ENCODE measurements around the gene TNRC18. TPM values are rescaled to one million over a fixed set of nuclear protein-coding genes. Genes with fewer than 3 reads are reported as not detected.

The TNRC18 gene
- total and polyA plus RNA-seq, 2 experiments from 2014 or later: 18.1 to 52.8 TPM

GRCh38 chr7:5388905-5389433, 34.7 kb downstream of the TNRC18 start:
- peaks cover 81% of the 10 kb centered on the region for H4K20me1 ChIP-seq (ENCODE audit: insufficient read depth, poor library complexity, severe bottlenecking)

GRCh38 chr7:5388273-5388901, 35.2 kb downstream of the TNRC18 start:
- H3K4me1 ChIP-seq (ENCODE audit: insufficient read depth): peaks cover 1% of the 10 kb centered on the region
- no peak overlapping the region for H2AFZ ChIP-seq
- H3K27me3 ChIP-seq: no peaks in the 10 kb centered on the region
- no peaks in the 10 kb centered on the region for H3K9me2 ChIP-seq (replicated peaks; ENCODE audit: insufficient read depth)
- H3K27ac ChIP-seq: no peak overlapping the region
- H3K79me2 ChIP-seq: peaks cover 82% of the 10 kb centered on the region
- H3K4me3 ChIP-seq: no peak overlapping the region
- DNase-seq (ENCODE audit: low spot score): no peak
- H3K9me3 ChIP-seq (ENCODE audit: low read depth): no peaks in the 10 kb centered on the region
- no peak overlapping the region for H3K4me2 ChIP-seq
- TF ChIP-seq EZH2 (IDR thresholded peaks at IDR 0.05; ENCODE audit: borderline replicate concordance): no peak
- no peak for TF ChIP-seq EZH2phosphoT487 (IDR thresholded peaks at IDR 0.05; ENCODE audit: low read depth, severe bottlenecking, unreplicated experiment)
- no peak for TF ChIP-seq CTCF (IDR thresholded peaks at IDR 0.05; ENCODE audit: poor library complexity)
- over 99% methylated on average over 19 of the region's 81 CpGs for WGBS (ENCODE audit: low lambda C conversion rate, missing lambda C conversion rate)
- no peaks in the 10 kb centered on the region for H3K36me3 ChIP-seq (replicated peaks; ENCODE audit: insufficient read depth, low read depth)
- H4K20me1 ChIP-seq (ENCODE audit: insufficient read depth, poor library complexity, severe bottlenecking): peaks cover 81% of the 10 kb centered on the region

More at GRCh38 chr7:5388905-5389433, 34.7 kb downstream of the TNRC18 start:
- no peak overlapping the region for H2AFZ ChIP-seq
- no peaks in the 10 kb centered on the region for H3K9me2 ChIP-seq (replicated peaks; ENCODE audit: insufficient read depth)
- WGBS (ENCODE audit: low lambda C conversion rate, missing lambda C conversion rate): 98% methylated on average over 9 of the region's 64 CpGs
- no peak for DNase-seq (ENCODE audit: low spot score)
- no peaks in the 10 kb centered on the region for H3K36me3 ChIP-seq (replicated peaks; ENCODE audit: insufficient read depth, low read depth)
- H3K4me1 ChIP-seq (ENCODE audit: insufficient read depth): no peaks in the 10 kb centered on the region
- TF ChIP-seq CTCF (IDR thresholded peaks at IDR 0.05; ENCODE audit: poor library complexity) (no peak), EZH2 (IDR thresholded peaks at IDR 0.05; ENCODE audit: borderline replicate concordance) (no peak), EZH2phosphoT487 (IDR thresholded peaks at IDR 0.05; ENCODE audit: low read depth, severe bottlenecking, unreplicated experiment) (no peak)
- H3K4me2 ChIP-seq: no peak overlapping the region
- no peaks in the 10 kb centered on the region for H3K9me3 ChIP-seq (ENCODE audit: low read depth)
- H3K4me3 ChIP-seq: no peak overlapping the region
- peaks cover 82% of the 10 kb centered on the region for H3K79me2 ChIP-seq
- H3K27ac ChIP-seq: no peak overlapping the region
- no peaks in the 10 kb centered on the region for H3K27me3 ChIP-seq

GRCh38 chr7:5387711-5388245, 35.9 kb downstream of the TNRC18 start:
- H3K4me2 ChIP-seq: no peak overlapping the region
- peaks cover 82% of the 10 kb centered on the region for H3K79me2 ChIP-seq
- TF ChIP-seq EZH2 (IDR thresholded peaks at IDR 0.05; ENCODE audit: borderline replicate concordance) (no peak), CTCF (IDR thresholded peaks at IDR 0.05; ENCODE audit: poor library complexity) (no peak), EZH2phosphoT487 (IDR thresholded peaks at IDR 0.05; ENCODE audit: low read depth, severe bottlenecking, unreplicated experiment) (no peak)
- no peak for DNase-seq (ENCODE audit: low spot score)
- H3K36me3 ChIP-seq (replicated peaks; ENCODE audit: insufficient read depth, low read depth): no peaks in the 10 kb centered on the region
- H3K4me3 ChIP-seq: no peak overlapping the region
- no peaks in the 10 kb centered on the region for H3K9me2 ChIP-seq (replicated peaks; ENCODE audit: insufficient read depth)
- H2AFZ ChIP-seq: no peak overlapping the region
- no peaks in the 10 kb centered on the region for H3K9me3 ChIP-seq (ENCODE audit: low read depth)
- WGBS (ENCODE audit: low lambda C conversion rate, missing lambda C conversion rate): 98% methylated on average over 39 of the region's 45 CpGs
- peaks cover 81% of the 10 kb centered on the region for H4K20me1 ChIP-seq (ENCODE audit: insufficient read depth, poor library complexity, severe bottlenecking)
- H3K4me1 ChIP-seq (ENCODE audit: insufficient read depth): peaks cover 7% of the 10 kb centered on the region
- H3K27me3 ChIP-seq: no peaks in the 10 kb centered on the region
- no peak overlapping the region for H3K27ac ChIP-seq
